Amygdala (tissue), 56 donors: Measurements from ENCODE around the gene ZIC1.

Experiments
- DNase-seq, 56 donors: peaks; one replicate each; lab custom pipeline; 2025; lab: John Stamatoyannopoulos, UW

Gene ZIC1

GRCh38 chr3:147409143-147410115, at the start of gene ZIC1:
TSS of gene ZIC1 (plus strand) at chr3:147409365. CDS start at chr3:147410113, 748 bp downstream.
- DNase-seq: peak in 7 of 56 donors; percentile 16 to 65 (median 40)

DNA sequence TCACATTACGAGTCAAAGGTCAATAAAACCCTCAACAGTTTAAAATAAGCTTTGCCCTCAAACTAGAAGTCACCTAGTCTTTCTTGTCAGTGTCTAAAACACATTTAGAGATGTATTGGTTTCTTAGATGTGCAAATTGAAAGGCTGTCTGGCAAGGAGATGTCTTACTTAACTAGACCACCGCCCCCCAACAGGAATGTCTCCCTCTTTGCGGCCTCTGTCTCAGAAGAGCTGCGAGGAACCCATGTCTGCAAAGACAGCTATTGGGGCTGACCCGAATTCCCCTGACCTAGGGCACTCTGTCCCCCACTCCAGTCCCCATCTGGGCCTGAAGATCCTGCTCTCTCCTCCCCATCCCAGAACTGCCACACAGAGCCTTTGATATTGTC, 49.1 kb upstream of the ZIC1 start:
- no peak for DNase-seq

DNA sequence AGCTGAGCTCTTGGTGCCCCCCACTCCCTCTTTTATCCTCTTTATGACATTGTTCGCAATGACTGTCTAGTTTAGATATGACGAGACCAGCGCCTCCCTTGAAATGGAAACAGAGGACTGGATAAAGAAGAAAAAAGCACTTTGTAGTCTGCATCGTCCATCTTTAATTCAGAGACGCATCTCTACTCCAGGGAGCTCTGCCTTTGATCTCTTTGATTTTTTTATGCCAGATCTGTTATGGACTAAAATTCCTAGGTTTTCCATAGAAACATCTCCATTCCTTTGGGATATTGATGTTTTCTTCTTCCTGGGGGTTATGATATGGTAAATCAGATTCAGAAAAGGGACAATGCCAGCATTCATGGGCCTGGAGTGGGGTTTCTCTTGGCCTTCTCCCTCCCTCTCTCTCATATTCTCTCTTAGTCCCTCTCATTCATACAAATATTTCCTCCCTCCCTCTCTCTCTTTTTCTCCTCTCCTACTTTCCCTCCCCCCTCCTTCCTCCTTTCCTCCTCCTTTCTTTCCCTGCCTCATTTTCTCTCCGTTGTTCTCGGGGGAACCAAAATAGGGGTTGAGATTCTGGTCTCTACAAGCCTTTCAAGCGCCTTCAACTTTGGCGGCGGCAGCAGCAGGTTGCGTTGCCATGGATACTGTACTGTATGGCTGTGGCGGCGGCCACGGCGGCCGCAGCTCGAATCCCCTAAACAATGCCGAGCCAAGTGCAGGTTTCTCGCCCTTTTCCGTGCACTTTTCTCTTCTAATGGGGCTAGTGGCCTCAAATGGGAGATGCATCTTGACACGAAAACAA, 48.3 kb upstream of the ZIC1 start:
- DNase-seq: no peak

DNA sequence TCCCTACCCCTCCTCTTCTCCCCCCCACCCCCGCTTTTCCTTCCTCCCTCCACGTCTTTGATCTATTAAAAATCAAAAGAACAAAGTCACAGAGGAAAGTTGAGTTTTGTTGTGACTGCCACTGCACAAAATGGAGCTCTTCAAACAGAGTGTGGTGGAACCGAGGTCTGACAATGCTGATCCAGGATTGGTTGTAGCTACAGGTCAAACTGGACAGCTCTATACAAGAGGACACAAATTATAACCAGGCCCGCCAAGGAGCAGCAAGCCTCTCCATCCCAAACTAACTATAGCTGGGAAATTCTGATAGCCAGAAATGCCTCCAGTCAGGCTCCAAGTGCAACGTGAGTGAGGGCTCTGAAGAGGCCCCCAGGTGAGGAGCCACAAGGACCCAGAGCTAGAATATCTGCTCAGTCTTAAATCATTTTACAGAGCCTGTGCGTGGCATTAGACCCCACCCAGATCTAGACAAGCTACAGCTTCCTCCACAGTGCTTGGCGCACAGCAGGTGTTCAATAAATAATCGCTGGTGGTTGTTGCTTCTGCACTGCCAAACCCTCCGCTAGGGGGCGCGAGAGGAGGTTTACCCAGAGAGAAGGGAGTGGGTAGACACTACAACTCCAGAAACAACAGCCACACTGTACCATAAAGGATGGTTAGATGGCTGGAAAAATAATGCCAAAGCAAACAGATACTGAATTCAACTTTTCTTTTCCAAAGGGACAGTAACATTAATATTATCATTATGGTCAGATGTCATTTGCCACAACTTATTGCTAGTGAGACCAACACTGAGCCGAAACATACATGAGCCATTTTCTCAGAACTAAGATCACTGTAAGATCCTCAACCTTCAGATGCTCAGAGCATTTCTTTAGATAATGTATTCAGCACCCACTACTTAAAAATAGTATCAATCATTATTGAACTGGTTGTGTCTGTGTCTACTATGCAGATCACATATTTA, 47.4 kb upstream of the ZIC1 start:
- DNase-seq: peak in 2 of 56 donors; percentile 1 to 15

- no peak for DNase-seq
Observed at GRCh38 chr3:147364771-147365170, 44.4 kb upstream of the ZIC1 start.

GRCh38 chr3:147365196-147366115, 43.7 kb upstream of the ZIC1 start:
- DNase-seq: no peak

DNA sequence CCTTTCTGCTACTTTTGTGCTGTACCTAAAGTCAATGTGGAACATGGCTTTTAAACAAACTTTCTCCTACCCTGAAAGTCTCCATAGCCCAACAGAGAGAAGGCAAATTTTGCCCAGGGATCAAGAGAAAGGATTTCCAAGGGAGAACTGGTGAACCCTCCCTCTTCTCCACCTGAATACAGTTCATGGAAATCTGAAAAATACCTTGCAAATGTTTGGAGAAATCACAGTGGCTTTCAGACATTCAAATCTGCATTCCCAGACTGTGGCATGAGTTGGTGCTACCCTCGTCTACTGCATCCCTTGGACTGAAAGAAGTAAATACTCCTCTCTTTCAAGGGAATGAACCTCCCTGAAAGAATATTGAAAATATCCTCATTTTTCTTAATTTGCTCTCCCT, 41.5 kb upstream of the ZIC1 start:
- DNase-seq: no peak

- no peak for DNase-seq
Observed at GRCh38 chr3:147368151-147368550, 41.0 kb upstream of the ZIC1 start.

DNA sequence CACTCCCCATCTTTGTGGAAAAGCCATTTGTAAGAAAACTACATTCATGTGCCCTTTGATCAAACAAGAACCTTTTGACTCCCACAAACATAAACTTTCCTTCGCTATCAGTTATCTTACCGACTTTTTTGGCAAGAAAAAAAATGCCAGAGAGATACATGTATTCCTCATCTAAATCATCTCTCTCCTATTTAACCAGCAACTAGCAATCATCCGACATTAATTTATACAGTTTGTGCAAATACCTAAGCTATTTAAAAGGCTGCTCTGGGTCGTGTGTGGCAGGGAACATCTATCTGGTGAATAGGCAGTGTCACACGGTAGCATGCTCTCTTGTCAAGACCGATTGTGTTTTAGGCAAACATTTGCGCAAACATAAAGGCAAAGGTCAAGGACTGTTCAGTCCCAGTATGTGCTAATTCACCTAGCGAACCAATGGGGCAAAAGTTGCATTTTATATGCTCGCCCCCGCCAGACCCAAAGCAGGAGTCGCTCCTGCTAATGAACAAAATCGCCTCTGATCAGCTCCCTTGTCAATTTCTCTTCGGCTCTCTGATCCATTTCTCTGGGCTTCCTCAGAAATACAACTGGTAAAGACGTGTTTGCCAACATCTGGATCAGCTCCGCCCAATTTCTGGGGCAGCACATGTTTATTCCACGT, 40.5 kb upstream of the ZIC1 start:
- no peak for DNase-seq

- no peak for DNase-seq
Observed at GRCh38 chr3:147369231-147369630, 39.9 kb upstream of the ZIC1 start.

- DNase-seq: no peak
Observed at GRCh38 chr3:147369661-147370123, 39.5 kb upstream of the ZIC1 start.

DNA sequence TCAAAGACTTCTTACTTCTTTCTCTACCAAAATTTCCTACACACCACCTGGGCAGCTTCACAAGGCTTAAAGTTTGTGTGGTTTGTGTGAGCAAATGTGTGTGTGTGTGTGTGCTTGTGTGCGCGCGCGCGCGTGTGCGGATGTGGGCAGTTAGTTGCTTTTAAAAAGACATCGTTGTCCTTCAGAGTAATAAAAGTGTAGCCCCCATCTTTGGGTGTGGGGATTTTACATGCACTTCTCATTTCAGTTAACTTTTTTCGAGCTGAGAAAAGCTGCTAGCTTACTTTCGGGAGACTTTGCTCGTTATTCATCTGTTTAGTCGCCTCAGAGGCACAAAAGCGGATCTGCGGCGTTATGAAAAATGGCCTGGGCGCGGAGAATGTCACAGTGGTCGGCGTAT, 38.8 kb upstream of the ZIC1 start:
- DNase-seq: no peak

GRCh38 chr3:147371140-147371539, 38.0 kb upstream of the ZIC1 start:
- no peak for DNase-seq

DNA sequence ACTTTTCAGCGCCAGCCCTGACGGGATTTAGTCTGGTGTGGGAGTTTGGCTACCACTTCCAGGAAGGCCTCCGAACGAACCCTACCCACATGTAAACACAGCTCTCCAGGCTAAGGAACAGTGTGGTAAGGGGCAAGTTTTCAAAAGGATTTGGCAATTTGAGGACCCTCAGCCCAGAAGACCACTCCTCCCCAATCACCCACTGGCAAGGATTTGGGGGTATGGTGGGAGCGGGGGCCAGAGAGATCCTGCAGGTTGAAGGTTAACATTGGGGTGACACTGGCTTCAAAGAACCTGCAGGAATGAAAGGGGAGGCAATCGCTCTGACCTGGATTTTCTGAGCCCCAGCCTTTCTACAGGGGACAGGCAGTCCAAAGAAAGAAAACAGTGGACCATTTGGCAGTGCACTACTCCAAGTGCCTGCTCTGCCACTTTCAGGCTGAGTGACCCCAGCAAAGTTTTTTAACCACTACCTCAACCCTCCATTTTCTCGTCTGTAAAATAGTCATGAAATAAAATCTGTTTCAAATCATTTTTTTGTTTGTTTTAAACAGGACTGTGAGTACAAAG, 37.3 kb upstream of the ZIC1 start:
- DNase-seq: no peak

DNA sequence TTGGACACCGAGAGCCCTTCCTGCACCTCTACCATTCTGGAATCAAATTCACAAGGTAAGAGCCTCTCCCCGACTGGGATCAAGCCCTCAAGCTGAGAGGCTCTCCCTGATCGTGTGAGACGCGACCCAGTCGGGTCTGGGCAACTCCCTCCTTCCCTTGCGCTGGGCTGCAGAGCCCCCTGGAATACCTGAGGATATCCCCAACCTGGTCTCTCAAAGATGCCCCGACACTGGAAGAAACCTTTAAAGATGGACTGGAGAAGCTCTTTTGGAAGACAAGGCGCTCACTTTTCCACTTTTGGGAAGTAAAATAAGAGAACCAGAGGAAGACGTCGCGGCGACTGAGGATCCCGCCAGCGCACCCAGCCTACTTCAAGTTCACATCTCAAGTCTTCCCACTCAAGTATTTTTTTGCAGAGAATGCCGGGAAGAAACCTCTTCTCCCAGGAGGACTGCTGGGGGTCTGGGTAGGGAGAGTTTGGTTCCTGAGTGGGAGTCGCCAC, 36.6 kb upstream of the ZIC1 start:
- no peak for DNase-seq

GRCh38 chr3:147373301-147373700, 35.9 kb upstream of the ZIC1 start:
- no peak for DNase-seq

- no peak for DNase-seq
Observed at GRCh38 chr3:147377412-147378367, 31.5 kb upstream of the ZIC1 start.
